Measurements from ENCODE around the gene ANKRD34A. TPM values are rescaled to one million over a fixed set of nuclear protein-coding genes. Genes with fewer than 3 reads are reported as not detected.

Gene ANKRD34A
- 0.15 and 0.32 TPM in 2 replicates for total RNA-seq

DNA sequence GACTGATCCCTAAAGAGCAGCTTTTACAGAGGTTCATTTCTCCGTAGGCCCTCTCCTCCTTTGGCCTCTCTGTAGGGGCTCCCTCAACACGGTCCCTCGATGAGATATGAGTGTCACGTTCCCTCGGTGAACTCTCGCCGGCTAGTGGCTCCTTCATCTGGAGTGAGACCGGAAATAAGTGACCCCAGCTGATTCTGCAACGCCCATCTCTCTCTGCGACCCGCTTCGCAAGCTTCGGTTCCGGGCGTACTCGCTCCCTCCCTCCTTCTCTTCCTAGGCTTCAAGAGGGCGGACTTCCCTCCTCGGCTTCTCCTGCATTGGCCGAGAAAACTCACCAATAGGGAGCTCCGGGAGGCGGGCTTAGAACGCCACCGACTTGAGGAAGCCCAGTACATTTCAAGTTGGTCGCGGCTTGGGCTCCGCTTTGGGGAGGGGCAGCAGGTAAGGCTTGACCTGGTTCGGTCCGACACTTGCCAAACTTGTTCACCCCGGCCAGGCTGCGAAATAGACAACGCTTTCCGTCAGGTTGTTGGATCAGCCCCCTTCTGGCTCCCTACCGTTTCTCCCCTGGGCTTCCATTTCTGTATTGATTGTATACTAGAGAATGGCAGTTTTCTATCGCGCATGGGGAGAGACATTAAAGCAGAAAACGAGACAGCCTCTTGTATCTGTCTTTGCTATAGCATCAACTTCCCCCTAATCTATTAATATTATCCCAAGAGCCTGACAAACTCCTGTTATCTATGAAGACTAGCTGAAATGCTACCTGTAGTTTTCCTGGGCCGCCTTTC is at the start of gene ANKRD34A, which contains the start of gene POLR3GL:
ANKRD34A (minus strand) TSS at position 248 of the 791 bp plus-strand sequence. CDS start 2,816 bp downstream, outside the sequence.
POLR3GL (plus strand) TSS at position 363 of the 791 bp plus-strand sequence. CDS start 10,176 bp downstream, outside the sequence.

DNA sequence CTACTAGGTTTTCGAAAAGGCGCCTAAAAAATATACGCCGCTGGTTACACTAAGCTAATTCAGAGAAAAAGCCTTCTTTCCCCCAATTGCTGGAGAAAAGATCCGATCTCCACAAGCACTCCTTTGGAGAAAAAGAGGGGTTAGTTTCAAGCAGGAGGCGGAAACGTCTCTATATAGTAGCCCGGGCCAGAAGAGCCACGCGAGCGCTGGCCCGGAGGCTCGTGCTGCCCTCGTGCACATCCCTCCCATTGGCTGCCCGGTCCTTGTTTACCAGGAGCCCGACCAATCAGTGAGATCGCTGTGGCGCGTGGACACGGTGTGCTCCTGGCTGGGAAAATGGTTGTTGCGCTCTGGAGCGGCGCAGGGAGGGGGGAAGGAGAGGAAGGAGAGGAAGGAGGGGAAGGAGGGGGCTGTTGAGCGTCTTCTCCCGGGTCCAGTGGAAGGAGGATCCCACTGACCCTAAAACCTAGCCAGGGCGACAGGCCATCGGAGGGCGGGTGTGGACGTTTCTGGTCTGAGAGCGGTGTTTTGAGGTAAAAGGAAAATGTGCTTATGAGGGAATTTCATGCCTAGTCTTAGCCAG is 32.1 kb upstream of the ANKRD34A start, which contains the start of gene TXNIP:
TXNIP (minus strand) TSS at position 147 of the 583 bp plus-strand sequence. CDS start 313 bp downstream, outside the sequence.

GRCh38 chr1:145957443-145958319 is 6.7 kb downstream of the ANKRD34A start, which contains the start of gene LIX1L:
LIX1L (minus strand) TSS chr1:145958017; CDS start chr1:145957927, 90 bp downstream.

DNA sequence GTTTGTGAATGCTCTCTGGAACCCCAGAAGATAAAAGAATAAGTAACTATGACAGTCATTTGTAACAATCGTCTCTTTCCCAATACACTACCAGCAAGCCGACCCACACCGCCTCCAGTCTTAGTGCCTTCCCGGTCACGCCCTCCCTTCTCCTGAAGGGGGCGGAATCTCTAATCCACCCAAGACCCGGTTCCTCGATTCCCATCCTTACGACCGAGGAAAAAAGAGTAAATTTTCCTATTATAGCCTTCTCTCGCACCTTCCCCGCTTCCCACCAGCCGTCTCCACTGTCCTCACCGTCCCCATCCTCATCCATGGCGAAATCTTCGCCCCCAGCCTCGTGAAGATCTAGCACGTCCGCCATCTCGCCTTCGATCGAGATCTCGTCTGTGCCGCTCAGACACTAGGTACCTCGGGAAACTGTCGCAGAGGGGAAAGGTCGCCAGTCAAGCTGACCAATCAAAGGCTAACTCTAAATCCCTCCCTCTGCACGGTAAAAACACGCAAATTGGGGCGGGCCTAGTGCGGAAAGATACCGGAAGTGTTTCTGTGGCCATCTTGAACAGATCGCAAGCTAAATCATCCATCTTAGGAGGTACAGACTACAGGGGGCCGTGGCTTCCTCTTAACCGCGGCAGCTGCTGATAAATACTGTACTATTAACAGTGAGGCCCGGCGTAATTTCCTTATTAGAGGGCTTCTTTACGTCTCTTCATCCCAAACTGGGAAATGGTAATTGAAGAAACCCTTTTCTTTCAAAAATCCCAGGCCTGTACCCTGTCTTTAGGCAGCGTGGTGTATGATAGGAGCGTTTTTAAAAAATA is 37.1 kb downstream of the ANKRD34A start, which contains the start of gene RBM8A:
RBM8A (minus strand) TSS at position 422 of the 824 bp plus-strand sequence; CDS start at position 364, 58 bp downstream.

DNA sequence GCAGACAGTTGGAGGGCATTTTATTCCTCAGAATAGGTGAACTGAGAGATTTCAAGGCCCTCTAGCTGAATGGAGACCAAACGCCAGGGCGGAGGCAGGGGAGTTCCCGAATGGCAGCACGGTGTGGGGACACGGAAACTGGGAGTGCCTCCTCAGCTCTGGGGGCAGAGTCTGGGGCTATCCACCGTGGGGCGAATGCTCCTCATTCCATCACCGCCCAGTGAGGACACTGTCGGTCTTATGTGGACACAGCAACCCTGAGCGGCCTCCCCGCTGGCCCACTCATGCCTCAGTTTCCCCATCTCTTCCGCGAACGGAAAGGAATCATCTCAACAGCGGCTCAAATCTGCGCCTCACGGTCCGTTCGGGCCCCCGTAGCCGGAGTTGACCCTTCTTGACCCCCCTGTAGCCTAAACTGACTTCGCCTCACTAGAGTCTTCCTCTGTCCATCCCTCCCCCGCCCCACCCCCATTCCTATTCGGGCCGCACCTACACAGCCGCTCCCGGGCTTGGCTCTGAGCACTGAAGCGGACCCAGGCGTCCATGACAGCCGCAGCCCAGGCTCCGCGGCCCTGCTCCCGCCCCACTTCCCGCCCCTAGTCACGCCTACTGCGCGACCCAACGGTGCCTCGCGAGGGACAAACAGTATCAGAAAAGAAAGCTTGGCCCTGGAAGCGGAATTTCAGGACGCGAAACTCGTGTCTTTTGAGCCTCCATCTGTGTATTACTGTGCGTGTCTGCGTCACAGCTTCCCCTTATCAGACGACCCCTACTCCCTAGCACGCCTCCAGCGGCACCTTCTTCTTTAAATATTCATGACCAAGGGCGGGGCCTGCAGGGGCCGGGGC is 46.0 kb downstream of the ANKRD34A start, which contains the start of gene PEX11B:
PEX11B (minus strand) TSS at position 574 of the 848 bp plus-strand sequence; CDS start at position 545, 29 bp downstream.

Other genes with a start within 250 kb of the ANKRD34A start
- not detected in 2 replicates for gene CD160, start 245.1 kb downstream of the ANKRD34A start, total RNA-seq
- 10.4 and 12.3 TPM in 2 replicates for gene RNF115, start 140.5 kb downstream of the ANKRD34A start, total RNA-seq
- gene POLR3C, start 140.4 kb downstream of the ANKRD34A start, total RNA-seq = 27.9 and 33.9 TPM in 2 replicates
- 2.1 and 2.9 TPM in 2 replicates for gene NUDT17, start 118.9 kb downstream of the ANKRD34A start, total RNA-seq
- gene PIAS3, start 105.5 kb downstream of the ANKRD34A start, total RNA-seq = 4.1 and 4.2 TPM in 2 replicates
- gene ANKRD35, start 78.7 kb downstream of the ANKRD34A start, total RNA-seq = 0.32 and 0.46 TPM in 2 replicates
- gene ITGA10, start 54.5 kb downstream of the ANKRD34A start, total RNA-seq = 7.8 and 10.7 TPM in 2 replicates
- gene PEX11B, start 45.9 kb downstream of the ANKRD34A start, total RNA-seq = 27.3 and 40.1 TPM in 2 replicates
- gene RBM8A, start 37.1 kb downstream of the ANKRD34A start, total RNA-seq = 222 and 239 TPM in 2 replicates
- gene LIX1L, start 6.6 kb downstream of the ANKRD34A start, total RNA-seq = 17.3 and 20.1 TPM in 2 replicates
- gene POLR3GL, start 115 bp upstream of the ANKRD34A start, total RNA-seq = 12.3 and 18.8 TPM in 2 replicates
- 19.5 and 98.6 TPM in 2 replicates for gene TXNIP, start 32.0 kb upstream of the ANKRD34A start, total RNA-seq
- gene HJV, start 57.2 kb upstream of the ANKRD34A start, total RNA-seq = not detected in 2 replicates
- 0.65 and 0.91 TPM in 2 replicates for gene NBPF10, start 180.2 kb upstream of the ANKRD34A start, total RNA-seq